ENCODE results near the gene POU2F3. TPM values are rescaled to one million over a fixed set of nuclear protein-coding genes. Genes with fewer than 3 reads are reported as not detected.

The POU2F3 gene
- 18.7 TPM for total RNA-seq

DNA sequence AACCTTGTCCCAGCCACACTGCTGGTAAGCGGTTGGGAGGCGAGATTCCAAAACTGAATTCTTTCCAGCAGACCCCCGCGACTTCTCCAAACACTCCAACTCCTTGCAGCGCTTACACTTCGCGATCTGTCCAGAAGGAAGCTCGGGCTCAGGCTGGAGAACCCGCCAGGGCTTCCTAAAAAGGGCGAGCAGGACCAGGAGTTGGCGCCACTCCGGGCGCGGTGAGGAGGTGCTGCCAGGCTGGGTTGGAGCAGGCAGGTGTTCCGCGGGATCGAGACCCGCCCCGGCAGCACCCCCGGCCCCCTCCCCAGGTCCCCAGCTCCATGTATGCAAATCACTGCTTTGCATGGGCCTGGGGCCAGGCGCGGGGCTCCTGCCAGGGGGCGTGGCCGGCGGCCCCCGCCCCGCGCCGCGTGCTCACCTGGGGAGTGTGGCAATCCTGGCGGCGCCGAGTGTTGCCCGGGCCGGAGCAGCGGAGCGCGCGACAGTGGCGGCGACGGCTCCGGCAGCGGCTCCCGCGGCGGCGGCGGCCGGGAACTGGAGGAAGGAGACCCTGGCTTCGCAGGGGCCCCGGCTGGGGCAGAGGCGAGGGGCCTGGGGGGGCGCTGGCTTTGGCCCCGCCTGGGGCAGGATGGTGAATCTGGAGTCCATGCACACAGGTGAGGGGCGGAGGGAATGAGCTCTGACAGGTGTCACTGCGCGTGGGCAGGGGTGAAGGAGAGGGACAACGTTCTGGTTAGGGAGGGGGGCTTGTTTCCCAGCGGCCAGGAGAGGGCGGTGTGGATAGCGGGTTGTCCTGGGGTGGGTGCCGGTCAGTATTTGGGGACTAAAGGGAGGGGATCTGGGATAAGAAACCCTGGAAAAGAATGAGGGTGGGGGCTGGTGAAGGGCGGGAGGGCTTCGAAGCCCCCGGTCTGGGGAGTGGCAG lies at the start of gene POU2F3:
POU2F3 (plus strand) TSS at position 428 of the 928 bp plus-strand sequence; CDS start at position 632, 204 bp downstream.
- DNase-seq = no peak

DNA sequence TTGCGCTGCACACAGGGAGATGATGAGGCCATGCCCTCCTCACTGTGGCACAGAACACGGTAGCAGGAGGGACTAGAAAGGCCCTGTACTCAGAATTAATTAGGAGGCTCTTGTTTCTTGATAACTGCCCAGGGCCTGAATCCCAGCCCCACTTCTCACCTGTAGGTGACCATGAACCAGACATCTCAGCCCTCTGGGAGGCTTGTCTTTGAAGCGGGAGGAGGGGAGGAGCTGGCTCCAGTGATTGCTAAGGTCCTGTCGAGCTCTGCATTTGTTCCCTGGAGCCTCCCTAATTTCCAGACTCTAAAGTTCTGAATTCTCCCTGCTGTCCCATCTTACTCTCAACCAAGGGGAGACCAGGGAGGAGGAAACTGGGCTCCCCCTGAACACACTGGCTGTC lies 48.9 kb upstream of the POU2F3 start:
- no peak for DNase-seq

DNA sequence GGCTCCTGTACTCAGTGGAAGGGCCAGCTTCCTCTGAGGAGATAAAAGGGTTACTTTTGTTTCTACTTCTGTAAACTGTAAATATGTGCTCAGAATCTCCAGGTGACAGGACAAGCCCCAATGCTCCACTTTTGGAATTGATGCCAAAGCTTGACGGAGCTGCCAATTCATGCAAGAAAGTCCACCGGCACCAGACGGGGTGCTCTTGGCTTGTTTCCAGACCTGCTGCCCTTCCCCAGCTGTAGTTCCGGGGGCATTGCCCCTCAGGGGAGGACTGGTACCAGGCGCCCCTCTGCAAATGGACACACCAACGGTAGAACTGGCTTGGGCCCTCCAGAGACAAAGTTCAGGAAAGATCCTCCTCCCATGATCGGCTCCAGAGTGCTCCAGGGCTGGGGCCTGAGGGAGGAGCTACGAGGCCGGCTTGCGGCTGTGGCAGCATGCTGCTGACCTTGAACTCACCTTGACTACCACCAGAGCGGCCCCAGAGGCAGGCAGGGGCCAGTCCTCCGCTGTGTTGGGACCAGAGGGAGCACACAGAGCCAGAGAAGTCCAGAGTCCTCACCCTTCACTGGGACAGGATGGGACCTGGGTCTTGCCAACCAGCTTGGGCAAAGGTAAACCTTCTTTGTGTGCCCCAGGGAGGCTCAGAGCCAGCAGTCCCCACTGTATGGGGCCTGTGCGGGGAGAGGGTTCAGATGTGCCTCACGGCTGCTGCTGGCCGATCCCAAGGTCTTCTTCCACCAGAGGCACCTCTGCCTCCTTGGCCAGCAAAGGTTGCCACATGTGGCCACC lies 46.9 kb upstream of the POU2F3 start:
- no peak for DNase-seq

DNA sequence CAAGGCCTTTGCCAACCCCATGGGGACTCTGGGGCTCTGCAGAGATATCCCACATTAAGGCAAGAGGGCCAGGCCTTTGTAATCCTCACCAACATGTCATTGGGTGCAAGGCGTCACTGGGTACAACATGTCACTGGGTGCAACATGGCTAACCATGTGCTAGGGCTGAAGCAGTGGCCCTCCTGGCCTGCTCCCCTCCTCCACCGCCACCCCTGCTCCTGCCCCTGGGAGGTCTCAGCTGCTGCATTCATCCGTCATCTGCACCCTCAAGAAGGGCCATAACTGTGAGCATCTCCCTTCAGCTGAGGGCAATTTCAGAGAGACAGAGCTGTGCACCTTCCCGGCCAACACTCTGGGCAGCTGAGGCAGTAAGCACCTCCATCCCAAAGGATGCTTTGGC lies 45.8 kb upstream of the POU2F3 start:
- no peak for DNase-seq

DNA sequence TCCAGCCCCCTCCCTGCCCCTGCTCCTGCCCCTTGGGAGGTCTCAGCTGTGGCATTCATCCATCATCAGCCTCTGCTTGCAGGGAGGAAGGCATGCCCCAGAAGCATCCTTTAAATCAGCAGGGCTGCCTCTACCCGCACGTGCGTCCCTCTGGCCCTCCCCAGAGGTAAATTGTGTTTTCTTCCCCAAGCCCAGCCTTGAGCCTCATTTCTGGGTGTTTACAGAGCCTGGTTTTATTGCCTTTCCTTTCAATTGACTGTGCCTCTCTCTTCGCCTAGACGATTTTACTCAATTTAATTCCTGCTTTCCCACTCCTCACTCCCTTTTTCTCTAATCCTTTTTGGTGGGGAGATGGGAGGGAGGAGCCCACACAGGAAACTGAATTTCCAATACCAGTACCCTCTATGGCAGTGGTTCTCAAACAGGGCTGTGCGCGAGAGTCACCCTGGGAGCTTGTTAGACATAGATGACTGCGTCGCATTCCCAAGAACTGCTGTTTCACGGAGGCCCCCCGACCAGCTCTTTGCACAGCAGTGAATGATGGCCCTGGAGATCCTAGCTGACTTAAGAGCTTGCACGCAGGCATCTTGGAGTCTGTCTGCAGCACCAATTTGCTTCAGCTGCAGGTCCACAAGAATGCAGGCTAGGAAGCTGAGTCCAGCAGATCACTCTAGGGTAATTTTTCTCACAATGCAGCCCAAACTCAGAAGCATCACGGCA lies 44.2 kb upstream of the POU2F3 start:
- peak; percentile 56 for DNase-seq

DNA sequence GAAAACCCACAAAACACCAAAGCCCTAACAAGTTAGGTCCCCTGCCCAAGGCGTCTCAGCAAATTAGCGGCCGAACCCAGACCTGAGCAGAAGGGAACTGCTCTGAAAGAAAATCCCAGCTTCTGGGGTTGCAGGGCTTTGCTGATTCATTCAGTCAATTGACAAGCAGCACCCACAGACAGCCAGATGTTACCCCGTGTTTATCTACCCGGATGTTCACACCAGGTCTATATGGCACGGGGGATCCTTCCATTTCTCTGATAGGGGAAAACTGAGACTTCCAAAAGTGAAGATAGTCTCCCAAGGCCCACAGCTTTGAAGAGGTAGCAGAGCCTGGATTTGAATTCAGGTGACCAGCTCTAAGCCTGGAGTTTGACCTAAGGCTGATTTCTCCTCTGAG lies 43.1 kb upstream of the POU2F3 start:
- no peak for DNase-seq

DNA sequence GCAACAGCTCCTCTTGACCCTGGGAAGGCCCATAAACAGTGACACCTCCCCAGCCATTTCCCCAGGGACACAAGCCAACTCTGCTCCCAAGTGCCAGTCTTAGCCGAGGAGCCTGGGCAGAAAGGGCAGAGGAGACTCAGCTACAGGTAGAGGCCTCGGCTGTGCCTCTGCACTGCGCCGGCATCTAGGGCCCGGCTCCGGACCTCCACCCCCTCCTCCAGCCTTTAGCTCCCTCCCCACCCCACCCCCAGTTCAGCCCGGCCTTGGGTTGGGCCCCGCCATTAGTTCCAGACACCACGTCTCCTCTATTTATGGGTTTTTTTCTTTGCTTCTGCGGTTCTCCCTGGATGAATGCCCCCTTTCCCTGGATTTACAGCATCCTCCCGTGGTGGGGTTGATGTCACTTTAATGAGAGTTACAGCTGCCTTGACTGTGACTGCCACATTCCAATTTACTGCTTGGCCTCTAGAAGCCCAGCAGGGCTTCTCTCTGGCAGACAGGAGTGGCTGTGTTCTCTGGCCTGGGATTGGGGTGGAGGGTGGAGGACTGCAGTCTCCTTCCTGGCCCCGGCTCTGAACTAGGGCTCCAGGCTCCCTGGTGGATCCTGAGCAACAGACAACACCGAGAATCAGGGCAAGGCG lies 42.6 kb upstream of the POU2F3 start:
- DNase-seq = peak; percentile 73

DNA sequence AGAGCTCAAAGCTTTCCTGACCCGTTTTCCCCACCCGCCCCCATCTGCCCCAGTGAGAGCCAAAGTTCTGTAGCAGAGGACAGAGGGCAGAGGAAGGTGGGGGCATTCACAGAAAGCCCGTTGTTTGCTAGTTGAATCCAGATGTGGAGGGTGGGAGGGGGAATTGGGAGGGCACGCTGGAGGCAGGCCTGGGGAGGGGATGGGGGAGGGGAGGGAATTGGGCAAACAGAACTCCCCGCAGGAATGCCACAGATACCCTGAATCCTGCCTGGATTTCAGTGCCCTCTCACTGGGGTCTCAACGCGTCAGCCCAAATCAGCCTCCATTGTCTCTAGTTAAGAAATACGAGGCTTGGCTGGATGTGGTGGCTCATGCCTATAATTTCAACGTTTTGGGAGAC lies 42.0 kb upstream of the POU2F3 start:
- DNase-seq = peak; percentile 16

DNA sequence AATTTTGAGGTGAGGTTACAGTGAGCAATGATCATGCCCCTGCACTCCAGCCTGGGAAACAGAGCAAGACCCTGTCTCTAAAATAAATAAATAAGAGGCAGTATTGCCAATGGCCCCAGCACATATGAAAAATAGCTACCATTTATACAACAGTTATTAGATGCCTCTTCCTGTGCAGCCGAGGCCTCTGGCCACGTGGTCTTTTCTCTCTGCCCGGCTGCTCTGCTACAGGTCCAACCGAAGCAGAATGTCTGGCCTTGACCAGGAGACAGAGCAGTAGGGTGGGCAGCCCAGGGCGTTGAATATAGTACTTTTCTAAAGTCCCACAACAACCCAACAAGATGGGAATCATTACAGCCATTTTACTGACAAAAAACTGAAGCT lies 41.5 kb upstream of the POU2F3 start:
- no peak for DNase-seq

DNA sequence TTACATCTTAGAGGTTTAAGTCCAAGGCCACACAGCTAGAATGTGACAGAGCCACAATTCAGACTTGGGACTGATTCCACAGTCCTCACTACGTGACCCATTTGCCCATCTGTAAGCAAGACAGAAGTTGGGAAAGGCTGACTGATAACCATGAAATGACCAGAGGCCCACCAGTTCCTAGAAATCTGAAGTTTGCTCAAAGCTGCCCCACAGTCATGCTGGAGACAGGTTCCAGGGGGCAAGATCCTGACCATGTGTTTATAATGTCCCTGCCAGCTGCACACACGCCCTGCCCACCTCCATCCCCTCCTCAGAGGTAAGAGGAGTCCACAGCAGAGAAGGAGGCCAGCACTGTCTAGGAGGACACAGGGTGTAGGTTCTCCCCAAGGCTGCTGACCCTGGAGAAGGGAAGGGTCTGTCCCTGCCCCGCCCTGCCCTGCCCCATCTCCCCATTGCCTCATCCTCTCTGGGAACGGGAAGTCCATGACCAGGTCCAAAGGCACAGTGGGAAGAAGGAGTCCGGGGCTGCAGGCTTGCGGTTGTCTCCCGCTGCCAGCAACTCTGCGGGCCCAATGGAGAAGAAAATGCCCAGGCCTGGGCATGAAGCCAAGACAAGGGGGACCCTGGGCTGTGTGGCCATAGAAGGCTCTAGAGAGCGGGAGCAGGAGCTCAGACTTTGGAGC lies 41.0 kb upstream of the POU2F3 start:
- DNase-seq = no peak

DNA sequence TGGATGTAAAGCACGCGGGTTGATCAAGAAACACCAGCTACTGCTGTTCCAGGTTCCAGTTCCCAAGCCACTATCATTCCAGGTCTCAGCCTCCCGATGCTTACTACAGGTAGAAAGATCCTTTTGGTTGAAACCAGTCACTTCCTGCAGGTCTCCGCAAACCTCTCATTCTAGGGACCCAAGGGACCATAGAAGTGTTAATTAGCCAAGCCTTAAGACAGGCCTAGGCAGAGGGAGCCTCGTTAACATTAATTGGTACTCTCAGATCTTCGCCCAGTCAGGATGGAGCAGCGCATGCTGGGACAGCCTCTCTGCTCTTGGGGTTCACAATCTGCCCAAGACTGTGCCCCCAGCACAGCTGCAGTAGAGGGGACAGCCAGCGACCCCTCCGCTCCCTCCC lies 40.3 kb upstream of the POU2F3 start:
- DNase-seq = no peak

DNA sequence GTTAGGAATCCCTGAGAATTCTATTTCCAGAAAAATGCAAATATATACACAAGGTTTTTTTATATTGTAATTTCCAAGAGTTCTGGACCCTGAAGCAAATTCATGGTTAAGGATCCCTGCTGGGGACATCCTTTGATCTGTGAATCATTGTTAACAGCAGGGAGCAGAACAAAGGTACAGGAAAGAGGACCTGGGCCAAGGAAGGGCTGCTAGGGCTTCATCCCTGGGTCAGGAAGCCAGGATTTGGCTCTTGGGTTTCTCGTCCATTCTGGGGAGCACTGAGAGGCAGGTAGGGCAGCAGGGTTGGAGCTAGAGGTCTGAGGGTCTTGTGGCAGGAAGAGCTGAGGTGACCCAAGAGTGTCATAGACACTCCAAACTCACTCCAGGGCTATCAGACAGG lies 39.3 kb upstream of the POU2F3 start:
- no peak for DNase-seq

DNA sequence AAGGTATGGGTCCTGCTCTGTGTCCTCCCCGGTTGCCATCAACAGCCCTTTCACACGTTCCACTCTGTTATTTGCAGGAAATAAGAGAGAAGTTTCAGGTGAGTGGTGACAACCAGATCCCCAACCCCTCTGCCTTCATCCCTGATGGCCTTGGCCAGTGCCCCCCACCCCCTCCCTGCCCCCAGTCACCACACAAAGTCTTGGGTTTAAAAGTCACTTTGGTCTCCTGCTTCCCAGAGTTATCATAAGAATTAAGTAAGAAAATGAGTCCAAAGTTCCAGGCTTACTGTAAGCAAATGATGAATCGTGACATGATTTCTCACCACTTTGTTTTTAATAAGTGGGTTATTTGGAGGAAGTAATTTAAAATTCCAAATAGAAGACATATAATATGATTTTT lies 38.3 kb upstream of the POU2F3 start:
- DNase-seq = no peak

DNA sequence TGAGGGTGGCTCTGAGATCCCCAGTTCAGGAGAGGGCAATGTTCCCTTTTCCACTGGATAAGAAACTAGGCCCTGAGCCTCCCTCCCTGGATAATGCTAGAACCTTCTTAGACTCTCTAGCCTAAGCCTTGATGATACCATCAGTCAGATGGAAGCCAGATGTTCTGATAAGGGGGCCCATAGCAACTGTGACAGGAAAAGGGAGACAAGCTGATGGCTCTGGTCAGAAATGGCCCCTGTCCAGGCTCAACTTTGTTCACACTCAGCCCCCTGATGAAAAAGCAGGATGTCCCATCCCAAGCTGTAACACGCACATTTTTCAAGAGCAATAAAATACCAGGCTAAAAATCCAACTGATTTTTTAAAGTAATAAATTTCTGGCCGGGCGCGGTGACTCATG lies 36.3 kb upstream of the POU2F3 start:
- peak; percentile 71 for DNase-seq

DNA sequence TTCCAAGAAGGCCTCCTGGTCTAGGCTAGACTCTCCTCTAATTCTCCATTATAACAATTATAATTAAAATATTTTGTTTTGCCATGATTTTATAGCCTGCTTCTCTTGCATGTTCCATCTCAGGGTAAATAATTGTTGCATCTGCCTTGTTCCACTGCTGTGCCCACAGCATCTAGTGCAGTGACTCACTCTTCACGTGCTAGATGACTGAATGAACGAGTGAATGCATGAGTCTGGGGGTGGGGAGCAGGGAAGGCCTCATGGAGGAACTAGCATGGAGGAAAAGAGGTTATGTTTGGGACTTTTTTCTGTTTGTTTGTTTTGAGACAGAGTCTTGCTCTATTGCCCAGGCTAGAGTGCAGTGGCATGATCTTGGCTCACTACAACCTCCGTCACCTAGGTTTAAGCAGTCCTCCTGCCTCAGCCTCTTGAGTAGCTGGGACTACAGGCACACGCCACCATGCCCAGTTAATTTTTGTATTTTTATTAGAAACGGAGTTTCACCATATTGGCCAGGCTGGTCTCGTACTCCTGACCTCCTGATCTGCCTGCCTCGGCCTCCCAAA lies 34.3 kb upstream of the POU2F3 start:
- no peak for DNase-seq

DNA sequence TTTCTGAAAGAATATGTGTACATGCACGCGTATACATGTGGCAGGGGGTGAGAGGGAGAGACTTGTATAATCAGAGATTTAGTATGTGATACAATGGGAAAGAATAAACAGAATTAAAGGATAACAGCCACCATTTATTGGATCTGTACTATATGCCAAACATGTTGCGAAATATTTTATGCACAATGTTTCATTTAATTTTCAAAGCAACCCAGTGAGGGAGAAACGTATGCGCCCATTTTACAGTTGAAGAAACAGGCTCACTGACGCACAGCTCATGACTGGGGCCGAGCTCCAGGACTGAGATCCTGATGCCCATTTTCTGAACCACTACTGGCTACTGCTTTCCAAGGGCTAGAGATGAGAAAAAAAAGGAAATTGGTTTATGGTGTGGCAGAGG lies 32.4 kb upstream of the POU2F3 start:
- no peak for DNase-seq

DNA sequence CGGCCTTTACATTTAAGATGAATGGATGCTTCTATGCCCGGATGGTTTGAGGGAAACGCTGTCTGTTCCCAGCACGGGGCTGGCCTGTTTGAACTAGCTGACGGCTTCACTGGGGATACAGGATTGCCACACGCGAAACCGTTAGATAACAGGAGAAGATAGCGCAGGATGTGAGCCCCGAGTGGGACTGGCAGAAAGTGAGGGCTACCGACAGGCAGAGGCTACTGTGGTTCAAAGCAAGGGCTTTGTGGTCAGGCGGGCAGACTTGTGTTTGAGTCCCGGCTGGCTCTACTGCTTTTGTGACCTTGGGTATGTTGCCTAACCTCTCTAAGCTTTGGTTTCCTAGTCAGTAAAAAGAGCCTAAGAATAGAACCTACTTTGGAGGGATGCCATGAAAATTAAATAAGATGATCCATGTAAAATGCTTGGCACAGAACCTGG lies 31.9 kb upstream of the POU2F3 start:
- peak; percentile 25 for DNase-seq

DNA sequence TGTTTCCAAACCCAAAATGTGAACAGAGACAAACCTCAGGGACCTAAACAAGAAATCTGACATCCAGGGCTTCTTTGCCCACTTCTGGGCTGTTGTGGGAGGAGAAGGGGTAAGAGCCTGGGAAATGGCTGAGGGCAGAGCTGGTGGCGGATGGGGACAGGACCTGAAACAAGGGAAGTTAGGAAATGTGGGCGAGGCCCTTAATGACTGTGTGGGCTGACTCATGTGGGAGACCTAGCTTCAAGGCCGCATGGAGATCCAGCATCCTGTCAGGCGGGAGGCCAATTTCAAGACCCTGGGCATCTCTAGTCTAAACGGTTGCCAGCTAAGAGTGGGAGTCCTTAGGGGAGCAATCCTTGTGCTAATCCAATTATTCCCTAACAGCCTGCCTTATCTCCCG lies 31.2 kb upstream of the POU2F3 start:
- DNase-seq = peak; percentile 13

DNA sequence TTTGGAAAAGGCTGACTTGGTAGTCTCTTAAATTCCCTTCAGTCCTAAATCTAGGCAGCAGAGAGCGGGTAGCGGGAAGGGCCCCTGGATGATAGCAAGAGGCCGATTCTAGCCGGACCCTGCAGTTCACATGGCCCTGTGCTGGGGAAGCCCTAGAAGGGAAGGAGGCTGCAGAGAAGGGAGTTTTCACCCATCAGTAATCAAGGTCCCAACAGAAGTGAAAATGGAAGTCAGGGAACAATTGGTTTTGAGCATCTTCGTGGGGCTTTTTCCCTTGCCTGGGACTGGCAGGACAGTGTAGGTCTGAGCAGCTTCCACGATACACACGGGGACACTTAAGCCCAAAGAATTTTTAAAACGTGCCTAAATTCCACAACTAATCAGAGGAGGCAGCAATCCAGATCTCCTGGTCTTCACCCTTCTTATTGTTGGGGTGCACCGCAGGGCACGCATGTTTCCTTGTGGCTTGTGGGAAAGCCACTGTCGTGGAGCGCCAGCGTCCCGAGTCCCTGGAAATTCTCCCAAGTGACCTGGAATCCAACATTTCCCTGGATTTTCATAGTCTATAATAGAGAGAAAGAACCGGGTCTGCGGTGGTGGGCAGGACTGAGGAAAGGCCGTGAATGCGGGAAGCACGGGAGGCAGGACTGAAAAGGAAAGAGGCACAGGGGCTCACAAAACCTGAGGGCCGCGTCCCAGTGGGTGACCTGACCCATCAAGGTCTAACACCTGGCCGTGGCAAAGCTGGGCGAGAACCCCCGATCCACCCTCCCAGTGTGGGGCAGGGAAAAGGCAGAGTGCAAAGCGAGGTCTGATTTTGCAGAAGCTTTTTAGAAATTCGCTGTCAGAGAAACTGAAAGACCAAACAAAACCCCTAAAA lies 30.0 kb upstream of the POU2F3 start:
- DNase-seq = peak; percentile 66

Measured in skin of body (tissue), 2 donors.